Endothelial cell of umbilical vein (primary cell): ENCODE results near the gene PRAMEF12. TPM values are rescaled to one million over a fixed set of nuclear protein-coding genes. Genes with fewer than 3 reads are reported as not detected.

Source experiments
- BruUV-seq: library from RNA; stranded (reverse); fragments of 400-500 nt; replicated peaks from 2 replicates; lab custom pipeline; 2021; lab: Mats Ljungman, UMichigan
- CTCF ChIA-PET: fragments of 300-600, 350-600 bp; sonication (Branson Sonifier 250); formaldehyde crosslinking; loops from one replicate; lab custom pipeline; 2021; ENCODE audit warnings: antibody characterized with exemption, inconsistent platforms; lab: Charles Lee
- POLR2A ChIA-PET: fragments of 300-600, 350-600 bp; sonication (Branson Sonifier 250); formaldehyde crosslinking; loops from one replicate; lab custom pipeline; 2021; ENCODE audit warnings: antibody characterized with exemption, inconsistent platforms; lab: Charles Lee
- DNase-seq: peaks from one replicate; pipeline ENCODE4 v3.0.0-alpha.2; 2011; ENCODE audit warnings: low read depth, low spot score
- FAIRE-seq: peaks from 2 replicates; lab custom pipeline; 2011; peaks lifted over from hg19 to GRCh38; lab: Jason Lieb, UNC
- H2AFZ ChIP-seq: 2 replicates; pipeline ENCODE4 v1.6.0; 2012; ENCODE audit warnings: low read depth, low read length, control low read depth, inconsistent platforms
- H3K27ac ChIP-seq: 2 replicates; pipeline ENCODE4 v1.5.1; 2011; ENCODE audit warnings: low read depth, mild to moderate bottlenecking, control low read depth, low read length, moderate library complexity; ENCODE audit not compliant: insufficient read depth
- H3K27me3 ChIP-seq, 2 experiments: 2 replicates each; pipeline versions ENCODE4 v1.6.0 to v1.6.1; 2011; ENCODE audit warnings: low read length in 2 of 2, mixed read lengths in 1 of 2; ENCODE audit not compliant: control insufficient read depth in 2 of 2, insufficient read depth in 2 of 2
- H3K36me3 ChIP-seq, 2 experiments: 2 replicates in 1 of 2; 3 replicates in 1 of 2; pipeline ENCODE4 v1.5.1; 2011; ENCODE audit warnings: low read length in 2 of 2, mild to moderate bottlenecking in 1 of 2, moderate library complexity in 1 of 2; ENCODE audit not compliant: control insufficient read depth in 2 of 2, insufficient read depth in 2 of 2; ENCODE audit errors: extremely low read depth in 1 of 2
- H3K4me1 ChIP-seq: 3 replicates; pipeline ENCODE4 v1.5.1; 2011; ENCODE audit warnings: mild to moderate bottlenecking, low read length; ENCODE audit not compliant: control insufficient read depth, insufficient read depth; ENCODE audit errors: extremely low read depth
- H3K4me2 ChIP-seq: 2 replicates; pipeline ENCODE4 v1.6.1; 2011; ENCODE audit warnings: low read length, control low read depth, mixed read lengths; ENCODE audit not compliant: insufficient read depth
- H3K4me3 ChIP-seq, 3 experiments: fragments of 200-600 bp in 1 of 3; sonication (generic), shearing (Covaris generic) in 1 of 3; replicated peaks in 1 of 3; 2 replicates each; pipeline ENCODE4 v1.5.1; 2011 to 2016; ENCODE audit warnings: control low read depth in 3 of 3, low read length in 3 of 3, mild to moderate bottlenecking in 2 of 3, inconsistent platforms in 1 of 3, low read depth in 1 of 3, moderate library complexity in 1 of 3; ENCODE audit not compliant: insufficient read depth in 1 of 3
- H3K79me2 ChIP-seq: 2 replicates; pipeline ENCODE4 v1.6.0; 2012; ENCODE audit warnings: low read length, inconsistent platforms; ENCODE audit not compliant: control insufficient read depth, insufficient read depth
- H3K9ac ChIP-seq: replicated peaks from 2 replicates; pipeline ENCODE3; 2011; ENCODE audit warnings: low read length, control low read depth; ENCODE audit not compliant: insufficient read depth; ENCODE audit errors: extremely low read depth
- H3K9me1 ChIP-seq: replicated peaks from 3 replicates; pipeline ENCODE4 v1.6.0; 2011; ENCODE audit warnings: mild to moderate bottlenecking, low read length; ENCODE audit not compliant: control insufficient read depth, insufficient read depth; ENCODE audit errors: extremely low read depth
- H3K9me3 ChIP-seq: replicated peaks from 2 replicates; pipeline ENCODE4 v1.5.1; 2012; ENCODE audit warnings: low read length, inconsistent platforms; ENCODE audit not compliant: control insufficient read depth, insufficient read depth
- H4K20me1 ChIP-seq: replicated peaks from 2 replicates; pipeline ENCODE3; 2011; ENCODE audit warnings: mild to moderate bottlenecking, low read length; ENCODE audit not compliant: control insufficient read depth, insufficient read depth; ENCODE audit errors: extremely low read depth
- CTCF ChIP-seq, 2 donors: IDR thresholded peaks; 1 replicate in 1 of 2; 2 replicates in 1 of 2; pipeline ENCODE4 v1.5.1; 2011; ENCODE audit warnings: low read length in 2 of 2, mild to moderate bottlenecking in 2 of 2, moderate library complexity in 2 of 2, control low read depth in 1 of 2, inconsistent platforms in 1 of 2, low read depth in 1 of 2; ENCODE audit not compliant: insufficient read depth in 1 of 2; ENCODE audit errors: extremely low read depth in 1 of 2
- EZH2 ChIP-seq: IDR thresholded peaks from 2 replicates; pipeline ENCODE4 v1.6.1; 2012; ENCODE audit warnings: borderline replicate concordance, low read depth, mild to moderate bottlenecking, moderate library complexity, low read length, inconsistent platforms; ENCODE audit not compliant: severe bottlenecking
- FOS ChIP-seq: IDR thresholded peaks from 2 replicates; pipeline ENCODE4 v1.6.1; 2011; ENCODE audit warnings: mild to moderate bottlenecking, low read length, moderate library complexity, borderline replicate concordance; ENCODE audit not compliant: insufficient read depth
- GATA2 ChIP-seq: IDR thresholded peaks from 2 replicates; pipeline ENCODE4 v1.7.0; 2011; ENCODE audit warnings: low read depth, mild to moderate bottlenecking, moderate library complexity, mixed read lengths, low read length; ENCODE audit not compliant: insufficient read length, insufficient read depth
- JUN ChIP-seq: IDR thresholded peaks from 2 replicates; pipeline ENCODE4 v1.6.1; 2011; ENCODE audit warnings: borderline replicate concordance, low read depth; ENCODE audit not compliant: insufficient read length, insufficient read depth
- MYC ChIP-seq: IDR thresholded peaks from one replicate; pipeline ENCODE4 v1.6.1; 2011; ENCODE audit warnings: mild to moderate bottlenecking, low read depth, low read length
- POLR2A ChIP-seq: IDR thresholded peaks from 2 replicates; pipeline ENCODE4 v1.6.1; 2012; ENCODE audit warnings: low read depth, mild to moderate bottlenecking, control low read depth, low read length
- POLR2AphosphoS5 ChIP-seq: IDR thresholded peaks from 2 replicates; pipeline ENCODE4 v1.6.1; 2012; ENCODE audit warnings: low read depth, mild to moderate bottlenecking, control low read depth, low read length, moderate library complexity; ENCODE audit not compliant: insufficient read depth
- dilution Hi-C: fragments of 300-500 bp; cut with MboI; formaldehyde crosslinking; loops from one replicate; pipeline ENCODE4 v1.15.0; 2019; ENCODE audit warnings: low sequenced_read_pairs; ENCODE audit not compliant: extremely low pct_ligation_motif_present
- intact Hi-C: fragments of 100-400 bp; cut with micrococcal nuclease; formaldehyde crosslinking; loops from one replicate; pipeline ENCODE4 v1.10.0; 2022
- polyA plus RNA-seq, 4 experiments: library from polyadenylated mRNA; depleted of rRNA in 3 of 4; stranded (reverse) in 3 of 4; unstranded in 1 of 4; fragments of >200 nt; gene quantifications; 2 replicates each; pipeline versions ENCODE4 v1.2.1 to v1.2.3, GENCODE V29; 2011 to 2012; ENCODE audit warnings: missing spikeins in 1 of 4
- total RNA-seq: library from RNA; stranded (reverse); gene quantifications from 2 replicates; pipeline ENCODE4 v1.2.3, GENCODE V29; 2021
- TF ChIP-seq, protein P1 (sequence below): IDR thresholded peaks from 2 replicates; pipeline ENCODE4 v1.6.1; 2011; ENCODE audit not compliant: insufficient read depth, insufficient read length

Gene PRAMEF12
- total and polyA plus RNA-seq, 2 donors (not counting 3 experiments of a cell fraction or from before 2014, with no cell fraction given): not detected

DNA sequence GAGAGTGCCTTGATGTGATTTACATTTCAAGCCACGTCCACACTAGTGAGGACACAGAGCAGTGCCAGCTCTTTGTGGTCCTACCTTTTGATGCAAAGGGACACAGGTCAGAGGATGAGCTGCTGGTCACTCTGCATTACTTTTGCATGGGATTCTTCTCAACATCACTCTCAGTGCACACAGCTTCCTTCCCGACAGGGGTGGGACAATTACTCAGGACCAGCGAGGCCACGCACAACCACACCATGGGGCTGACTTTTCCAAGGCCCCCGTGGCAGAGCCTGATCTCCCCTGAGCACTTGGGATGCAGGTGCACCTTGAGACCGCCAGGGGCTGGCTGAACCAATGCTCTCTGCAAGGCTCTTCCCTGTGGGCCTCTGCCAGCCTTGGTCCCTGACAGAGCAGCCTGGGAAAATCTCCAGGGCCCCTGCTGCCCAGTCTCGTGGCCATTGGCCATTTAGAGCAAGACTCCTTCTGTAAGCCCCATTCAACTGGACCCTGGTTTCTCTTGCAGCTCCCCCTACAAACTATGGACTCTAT lies 13.2 kb upstream of the PRAMEF12 start:
- Histone ChIP-seq H3K9ac (no peak overlapping the region), H3K36me3 (no peaks in the 10 kb centered on the region), H4K20me1 (no peaks in the 10 kb centered on the region), H3K4me2 (no peak overlapping the region), H3K9me1 (no peaks in the 10 kb centered on the region), H3K27me3 (no peaks in the 10 kb centered on the region), H3K4me3 (no peak overlapping the region), H3K9me3 (no peaks in the 10 kb centered on the region), H3K27ac (no peak overlapping the region), H3K79me2 (no peaks in the 10 kb centered on the region), H2AFZ (no peak overlapping the region), H3K4me1 (no peaks in the 10 kb centered on the region)
- BruUV-seq: no TSS peak
- ChIA-PET POLR2A (no interaction called here), CTCF (no interaction called here)
- intact Hi-C loops: no loop called here
- FAIRE-seq: no peak
- dilution Hi-C loops: no loop called here
- TF ChIP-seq CTCF (IDR thresholded peaks at IDR 0.05; ENCODE audit: extremely low read depth in 1 of 2, insufficient read depth in 1 of 2, low read depth in 1 of 2, low read length in 2 of 2): no peak
- no peak for TF ChIP-seq GATA2
- TF ChIP-seq, protein P1, sequence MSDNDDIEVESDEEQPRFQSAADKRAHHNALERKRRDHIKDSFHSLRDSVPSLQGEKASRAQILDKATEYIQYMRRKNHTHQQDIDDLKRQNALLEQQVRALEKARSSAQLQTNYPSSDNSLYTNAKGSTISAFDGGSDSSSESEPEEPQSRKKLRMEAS: no peak
- TF ChIP-seq JUN: no peak
- no peak for TF ChIP-seq POLR2AphosphoS5
- TF ChIP-seq EZH2: no peak
- no peak for TF ChIP-seq POLR2A
- no peak for TF ChIP-seq MYC
- no peak for TF ChIP-seq FOS
- no peak for DNase-seq
